ENCODE measurements around the gene LRRC47. TPM values are rescaled to one million over a fixed set of nuclear protein-coding genes. Genes with fewer than 3 reads are reported as not detected.
A peak's percentile ranks its signal among the peaks of the same experiment; 100 is the strongest.

The LRRC47 gene
- total RNA-seq, 3 donors from 2014 or later = 47.0 to 53.0 (median 49.6) TPM

DNA sequence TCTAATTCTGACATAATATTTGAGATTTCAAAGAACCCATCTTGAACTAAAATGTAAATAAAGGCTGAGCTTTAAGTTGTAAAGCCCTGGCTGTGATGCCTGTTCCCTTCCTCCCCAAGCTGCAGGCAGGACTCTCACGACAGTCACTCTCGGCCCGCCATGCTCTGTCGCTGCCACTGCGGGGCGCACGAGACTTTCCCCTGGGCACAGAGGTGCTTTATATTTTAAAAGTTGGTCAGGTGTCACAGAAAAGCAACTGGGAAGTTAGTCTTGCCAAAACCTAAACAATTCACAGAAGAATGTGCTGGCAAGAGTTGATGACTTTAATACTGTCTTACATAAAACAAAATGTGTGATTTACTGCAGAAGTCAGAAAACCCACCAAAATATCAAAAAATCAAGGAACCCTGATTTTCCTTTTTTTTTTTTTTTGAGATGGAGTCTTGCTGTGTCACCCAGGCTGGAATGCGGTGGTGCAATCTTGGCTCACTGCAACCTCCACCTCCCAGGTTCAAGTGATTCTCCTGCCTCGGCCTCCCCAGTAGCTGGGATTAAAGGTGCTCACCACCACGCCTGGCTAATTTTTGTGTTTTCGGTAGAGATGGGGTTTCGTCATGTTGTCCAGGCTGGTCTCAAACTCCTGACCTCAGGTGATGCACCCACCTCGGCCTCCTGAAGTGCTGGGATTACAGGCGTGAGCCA lies 10.7 kb downstream of the LRRC47 start:
- Mint-ChIP-seq H3K4me3 (no peak overlapping the region), H3K36me3 (ENCODE audit: insufficient read depth) (peaks cover 27% of the 10 kb centered on the region), H3K9me3 (no peaks in the 10 kb centered on the region), H3K27me3 (ENCODE audit: low read depth) (no peaks in the 10 kb centered on the region), H3K4me1 (ENCODE audit: low read depth) (peaks cover 21% of the 10 kb centered on the region)
- DNase-seq = no peak
- ATAC-seq = no peak

DNA sequence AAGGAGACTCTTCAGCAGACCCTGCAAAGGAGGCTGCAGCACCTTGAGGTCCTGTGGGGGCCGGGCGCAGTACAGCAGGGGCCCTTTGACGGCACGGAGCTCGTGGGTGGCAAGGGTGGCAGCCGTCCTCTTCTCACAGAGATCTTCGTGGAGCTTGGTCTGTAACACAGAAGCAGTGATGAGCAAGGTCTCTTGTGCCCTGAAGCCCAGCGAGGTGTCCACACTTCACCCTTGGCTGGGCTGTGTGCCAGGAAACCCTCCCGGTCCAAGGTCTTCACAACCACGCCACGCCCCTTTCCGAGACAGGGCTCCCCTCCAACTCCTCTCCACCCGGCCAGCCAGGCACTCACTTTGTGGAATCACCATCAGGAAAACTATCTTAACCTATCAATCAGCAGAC lies 11.3 kb downstream of the LRRC47 start:
- H3K4me1 Mint-ChIP-seq (ENCODE audit: low read depth) = peaks cover 21% of the 10 kb centered on the region
- H3K4me3 Mint-ChIP-seq = no peak overlapping the region
- H3K9me3 Mint-ChIP-seq = no peaks in the 10 kb centered on the region
- DNase-seq (no peak), ATAC-seq (no peak)
- H3K36me3 Mint-ChIP-seq (ENCODE audit: insufficient read depth) = peaks cover 32% of the 10 kb centered on the region
- H3K27me3 Mint-ChIP-seq (ENCODE audit: low read depth) = no peaks in the 10 kb centered on the region

GRCh38 chr1:3783651-3784474 lies 12.4 kb downstream of the LRRC47 start:
- Mint-ChIP-seq H3K27me3 (ENCODE audit: low read depth) (no peaks in the 10 kb centered on the region), H3K4me1 (ENCODE audit: low read depth) (peaks cover 17% of the 10 kb centered on the region), H3K4me3 (no peak overlapping the region), H3K9me3 (no peaks in the 10 kb centered on the region), H3K36me3 (ENCODE audit: insufficient read depth) (peaks cover 37% of the 10 kb centered on the region)
- no peak for ATAC-seq
- DNase-seq = no peak

DNA sequence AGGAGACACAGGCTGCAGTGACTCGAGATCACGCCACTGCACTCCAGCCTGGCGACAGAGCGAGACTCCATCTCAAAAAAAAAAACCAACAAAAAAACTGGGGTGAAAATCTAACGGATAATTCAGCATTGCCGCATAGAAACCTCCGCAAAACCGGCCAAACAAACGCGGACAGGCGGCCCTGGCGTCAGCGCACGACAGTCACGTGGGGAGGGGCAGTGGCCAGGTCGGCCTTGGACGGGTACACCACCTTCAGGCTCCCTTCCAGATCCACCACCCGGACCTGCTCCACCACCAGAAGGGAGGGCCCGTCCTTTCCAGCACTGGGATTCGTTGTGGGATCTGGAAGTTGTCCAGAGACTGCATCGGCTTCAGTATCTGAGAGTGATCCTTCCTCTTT lies 15.4 kb downstream of the LRRC47 start:
- Mint-ChIP-seq H3K4me1 (ENCODE audit: low read depth) (peaks cover under 1% of the 10 kb centered on the region), H3K27me3 (ENCODE audit: low read depth) (no peaks in the 10 kb centered on the region), H3K36me3 (ENCODE audit: insufficient read depth) (peaks cover 28% of the 10 kb centered on the region), H3K4me3 (no peak overlapping the region), H3K9me3 (no peaks in the 10 kb centered on the region)
- ATAC-seq = no peak
- DNase-seq = no peak

- ATAC-seq (no peak), DNase-seq (no peak)
- H3K27me3 Mint-ChIP-seq (ENCODE audit: low read depth) = no peaks in the 10 kb centered on the region
- peaks cover 20% of the 10 kb centered on the region for H3K36me3 Mint-ChIP-seq (ENCODE audit: insufficient read depth)
- H3K4me1 Mint-ChIP-seq (ENCODE audit: low read depth) = peaks cover 4% of the 10 kb centered on the region
- no peak overlapping the region for H3K4me3 Mint-ChIP-seq
- no peaks in the 10 kb centered on the region for H3K9me3 Mint-ChIP-seq
Measured at GRCh38 chr1:3779912-3780416, 16.3 kb downstream of the LRRC47 start.

- no peaks in the 10 kb centered on the region for H3K27me3 Mint-ChIP-seq (ENCODE audit: low read depth)
- H3K4me1 Mint-ChIP-seq (ENCODE audit: low read depth) = peaks cover 4% of the 10 kb centered on the region
- H3K9me3 Mint-ChIP-seq = no peaks in the 10 kb centered on the region
- no peak overlapping the region for H3K4me3 Mint-ChIP-seq
- no peak for ATAC-seq
- peaks cover 19% of the 10 kb centered on the region for H3K36me3 Mint-ChIP-seq (ENCODE audit: insufficient read depth)
- no peak for DNase-seq
Measured at GRCh38 chr1:3779265-3779911, 16.9 kb downstream of the LRRC47 start.

- H3K27me3 Mint-ChIP-seq (ENCODE audit: low read depth) = no peaks in the 10 kb centered on the region
- H3K4me1 Mint-ChIP-seq (ENCODE audit: low read depth) = peaks cover 4% of the 10 kb centered on the region
- ATAC-seq (no peak), DNase-seq (no peak)
- peaks cover 14% of the 10 kb centered on the region for H3K36me3 Mint-ChIP-seq (ENCODE audit: insufficient read depth)
- H3K9me3 Mint-ChIP-seq = no peaks in the 10 kb centered on the region
- H3K4me3 Mint-ChIP-seq = no peak overlapping the region
Measured at GRCh38 chr1:3778590-3779264, 17.6 kb downstream of the LRRC47 start.

DNA sequence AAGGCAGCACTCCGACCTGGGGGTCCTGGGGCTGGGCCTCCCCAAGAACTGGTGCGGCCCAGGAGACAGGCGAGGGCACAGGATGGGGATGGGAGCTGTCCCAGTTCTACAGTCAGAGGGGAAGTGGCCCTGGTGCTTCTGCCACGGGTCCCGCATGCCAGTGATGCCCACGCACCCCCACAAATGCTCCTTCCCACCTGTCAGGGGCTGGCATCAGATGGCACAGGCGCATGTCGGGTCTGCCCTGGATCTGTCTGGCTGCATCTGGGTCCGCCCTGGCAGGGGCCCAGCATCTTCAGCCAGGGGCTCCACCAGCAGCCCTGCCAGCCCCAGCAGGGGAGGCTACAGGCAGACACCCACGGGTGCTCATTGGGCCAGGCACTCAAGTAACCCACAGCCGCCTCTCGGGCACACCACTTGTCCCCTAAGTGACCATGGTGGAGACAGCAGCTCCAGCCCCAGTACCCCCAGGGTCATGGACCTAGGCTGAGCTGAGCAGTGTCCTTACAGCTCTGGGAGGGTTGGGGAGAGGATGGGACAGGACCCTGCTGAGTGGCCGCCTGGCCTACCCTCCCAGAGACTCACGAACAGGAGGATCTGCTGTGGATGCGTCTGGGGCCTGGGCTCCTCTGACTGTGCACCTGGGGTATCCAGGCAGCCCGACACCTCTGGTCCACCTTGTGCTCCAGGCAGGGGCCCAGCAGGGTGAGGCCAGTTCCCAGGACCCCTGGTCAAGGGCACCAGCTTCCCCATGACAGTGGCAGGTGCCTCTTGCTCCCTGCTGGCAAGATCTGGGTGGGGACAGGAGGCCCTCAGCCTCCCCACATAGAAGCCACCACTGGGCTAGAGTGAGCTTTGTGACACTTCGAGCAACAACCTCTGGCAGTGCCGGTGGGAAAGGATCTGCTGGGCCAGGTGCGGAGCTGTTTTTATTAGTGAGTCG lies 18.4 kb downstream of the LRRC47 start:
- peaks cover 10% of the 10 kb centered on the region for H3K36me3 Mint-ChIP-seq (ENCODE audit: insufficient read depth)
- no peaks in the 10 kb centered on the region for H3K27me3 Mint-ChIP-seq (ENCODE audit: low read depth)
- DNase-seq = no peak
- no peak for ATAC-seq
- H3K4me1 Mint-ChIP-seq (ENCODE audit: low read depth) = peaks cover 4% of the 10 kb centered on the region
- no peak overlapping the region for H3K4me3 Mint-ChIP-seq
- H3K9me3 Mint-ChIP-seq = no peaks in the 10 kb centered on the region

- H3K36me3 Mint-ChIP-seq (ENCODE audit: insufficient read depth) = peaks cover 10% of the 10 kb centered on the region
- DNase-seq (no peak), ATAC-seq (no peak)
- H3K27me3 Mint-ChIP-seq (ENCODE audit: low read depth) = no peaks in the 10 kb centered on the region
- H3K9me3 Mint-ChIP-seq = no peaks in the 10 kb centered on the region
- no peak overlapping the region for H3K4me3 Mint-ChIP-seq
- peaks cover 4% of the 10 kb centered on the region for H3K4me1 Mint-ChIP-seq (ENCODE audit: low read depth)
Measured at GRCh38 chr1:3777078-3777547, 19.2 kb downstream of the LRRC47 start.

- H3K9me3 Mint-ChIP-seq = no peaks in the 10 kb centered on the region
- H3K27me3 Mint-ChIP-seq (ENCODE audit: low read depth) = no peaks in the 10 kb centered on the region
- no peak for ATAC-seq
- peaks cover 10% of the 10 kb centered on the region for H3K36me3 Mint-ChIP-seq (ENCODE audit: insufficient read depth)
- no peak overlapping the region for H3K4me3 Mint-ChIP-seq
- H3K4me1 Mint-ChIP-seq (ENCODE audit: low read depth) = peaks cover 9% of the 10 kb centered on the region
- no peak for DNase-seq
Measured at GRCh38 chr1:3776231-3776961, 19.9 kb downstream of the LRRC47 start.

DNA sequence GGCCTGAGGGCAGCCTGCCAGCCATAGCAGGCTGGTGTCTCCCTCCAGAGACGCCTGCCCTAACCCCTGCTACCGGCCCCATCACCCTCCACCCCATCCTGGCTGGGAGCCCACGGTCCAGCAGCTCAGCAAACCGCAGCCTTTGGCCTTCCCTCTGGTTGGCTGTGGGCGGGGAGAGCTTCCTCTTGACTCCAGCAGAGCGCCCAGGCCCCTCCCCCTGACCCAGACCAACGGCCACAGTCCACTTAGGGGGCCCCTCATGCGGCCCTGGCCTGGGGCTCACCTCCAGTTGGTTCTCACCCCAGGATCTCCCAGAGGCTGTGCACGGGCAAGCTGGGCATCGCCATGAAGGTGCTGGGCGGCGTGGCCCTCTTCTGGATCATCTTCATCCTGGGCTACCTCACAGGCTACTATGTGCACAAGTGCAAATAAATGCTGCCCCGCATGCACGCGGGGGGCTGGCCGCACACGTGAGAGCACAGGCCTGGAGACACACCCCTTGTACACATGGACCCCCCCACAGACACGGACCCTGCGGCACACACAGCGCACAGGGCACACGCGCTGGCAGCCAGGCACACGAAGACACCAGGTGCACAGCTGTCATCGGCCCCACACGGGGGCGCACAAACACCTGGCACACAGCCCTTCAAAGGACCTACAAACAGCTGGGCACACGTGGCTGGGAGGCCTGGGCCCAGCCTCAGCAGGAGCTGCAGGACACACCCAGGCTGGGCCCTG lies 20.6 kb downstream of the LRRC47 start:
- peak; percentile 20 to 29 for ATAC-seq
- DNase-seq = peak; percentile 26
- Mint-ChIP-seq H3K27me3 (ENCODE audit: low read depth) (no peaks in the 10 kb centered on the region), H3K4me3 (no peak overlapping the region), H3K9me3 (no peaks in the 10 kb centered on the region), H3K36me3 (ENCODE audit: insufficient read depth) (peaks cover 10% of the 10 kb centered on the region), H3K4me1 (ENCODE audit: low read depth) (peaks cover 13% of the 10 kb centered on the region)

DNA sequence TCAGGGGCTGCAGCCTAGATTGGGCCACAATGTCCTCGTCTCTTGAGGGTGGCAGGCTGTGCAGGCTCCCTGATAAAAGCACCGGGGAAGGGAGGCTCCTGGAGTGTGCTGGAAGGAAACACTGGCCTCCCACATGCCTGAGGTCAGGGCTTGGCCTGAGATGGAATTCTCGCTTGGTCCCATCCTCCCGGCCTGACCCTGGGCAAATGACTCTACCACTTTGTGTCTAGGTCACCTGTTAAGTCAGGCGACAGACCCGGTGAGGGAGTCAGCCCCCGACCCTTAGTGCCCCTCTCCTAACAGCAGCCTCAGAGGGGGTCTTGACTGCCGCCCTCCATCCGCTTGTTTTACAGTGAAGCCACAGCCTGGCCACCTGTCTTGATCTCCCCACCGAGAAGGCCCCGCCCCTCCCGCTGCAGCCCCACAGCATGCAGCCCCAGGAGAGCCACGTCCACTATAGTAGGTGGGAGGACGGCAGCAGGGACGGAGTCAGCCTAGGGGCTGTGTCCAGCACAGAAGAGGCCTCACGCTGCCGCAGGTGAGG lies 21.3 kb downstream of the LRRC47 start:
- peaks cover 15% of the 10 kb centered on the region for H3K4me1 Mint-ChIP-seq (ENCODE audit: low read depth)
- no peak for ATAC-seq
- no peak for DNase-seq
- no peaks in the 10 kb centered on the region for H3K9me3 Mint-ChIP-seq
- H3K4me3 Mint-ChIP-seq = no peak overlapping the region
- peaks cover 5% of the 10 kb centered on the region for H3K36me3 Mint-ChIP-seq (ENCODE audit: insufficient read depth)
- no peaks in the 10 kb centered on the region for H3K27me3 Mint-ChIP-seq (ENCODE audit: low read depth)
